Uterus (tissue), 4 donors: ENCODE data around the gene HOXA10. TPM values are rescaled to one million over a fixed set of nuclear protein-coding genes. Genes with fewer than 3 reads are reported as not detected.

Experiments
- DNase-seq, 2 donors: peaks; one replicate each; pipeline ENCODE4 v3.0.0-alpha.2; 2019 to 2020
- H3K27ac ChIP-seq, 2 donors: fragments of 200-600 bp; sonication (generic); 1 replicate in 1 of 2; 2 replicates in 1 of 2; pipeline ENCODE4 v1.5.1; 2016 to 2018
- H3K27me3 ChIP-seq, 2 donors: fragments of 200-600 bp; sonication (generic); one replicate each; pipeline ENCODE4 v1.5.1; 2018 to 2019; ENCODE audit warnings: control low read depth in 1 of 2
- H3K36me3 ChIP-seq, 2 donors: fragments of 200-600 bp; sonication (generic); one replicate each; pipeline ENCODE4 v1.5.1; 2019; ENCODE audit warnings: control low read depth in 1 of 2
- H3K4me1 ChIP-seq, 2 donors: fragments of 200-600 bp; sonication (generic); one replicate each; pipeline ENCODE4 v1.5.1; 2018 to 2019; ENCODE audit warnings: control low read depth in 1 of 2
- H3K4me3 ChIP-seq, 2 donors: fragments of 200-600 bp; sonication (generic); 1 replicate in 1 of 2; 2 replicates in 1 of 2; pipeline ENCODE4 v1.5.1; 2018 to 2019; ENCODE audit warnings: mild to moderate bottlenecking in 1 of 2
- H3K9me3 ChIP-seq, 2 donors: fragments of 200-600 bp; sonication (generic); one replicate each; pipeline ENCODE4 v1.5.1; 2019; ENCODE audit warnings: control low read depth in 1 of 2
- CTCF ChIP-seq, 4 experiments: fragments of 200-600 bp in 2 of 4; fragments of 450-650 bp in 2 of 4; sonication (generic) in 2 of 4; IDR thresholded peaks; one replicate each; pipeline ENCODE4 v1.5.1; 2016 to 2019; ENCODE audit warnings: antibody characterized with exemption in 4 of 4, mild to moderate bottlenecking in 2 of 4, moderate library complexity in 1 of 4
- POLR2A ChIP-seq, 2 donors: fragments of 450-650 bp; IDR thresholded peaks; one replicate each; pipeline ENCODE4 v1.6.1; 2016; ENCODE audit warnings: antibody characterized with exemption in 2 of 2, mild to moderate bottlenecking in 1 of 2, moderate library complexity in 1 of 2
- intact Hi-C: fragments of 100-400 bp; cut with DNase I; formaldehyde crosslinking; loops from one replicate; pipeline ENCODE4 v1.15.1; 2023; ENCODE audit warnings: low total_unique reads
- total RNA-seq, 4 donors: library from RNA; depleted of rRNA in 3 of 4; stranded (reverse); fragments of >200 nt in 3 of 4; gene quantifications; one replicate each; pipeline versions ENCODE4 v1.1.0 to v1.2.4, GENCODE V29; 2014 to 2023
- donor health status: DM: yes; HTN: yes; CAD: no.

HOXA10 gene
- total RNA-seq, 4 donors from 2014 or later = 50.0 to 114 (median 69.0) TPM

GRCh38 chr7:27140126-27140857, 33.8 kb downstream of the HOXA10 start:
- intact Hi-C loops = loop anchor here (10.0 kb wide), 1 partner anchor 45 kb away; the partner anchor contains the start of gene HOXA1
- Histone ChIP-seq H3K27ac (peak overlapping the region in 1 of 2 donors; percentile 64), H3K4me3 (no peak overlapping the region), H3K9me3 (no peaks in the 10 kb centered on the region), H3K27me3 (no peaks in the 10 kb centered on the region), H3K36me3 (no peaks in the 10 kb centered on the region), H3K4me1 (no peaks in the 10 kb centered on the region)
- TF ChIP-seq POLR2A (IDR thresholded peaks at IDR 0.05) (no peak), CTCF (IDR thresholded peaks at IDR 0.05) (no peak)
- no peak for DNase-seq

- H3K27me3 ChIP-seq = no peaks in the 10 kb centered on the region
- H3K36me3 ChIP-seq = no peaks in the 10 kb centered on the region
- H3K27ac ChIP-seq = peak overlapping the region in 1 of 2 donors; percentile 64
- H3K9me3 ChIP-seq = no peaks in the 10 kb centered on the region
- no peak for TF ChIP-seq POLR2A (IDR thresholded peaks at IDR 0.05)
- TF ChIP-seq CTCF (IDR thresholded peaks at IDR 0.05) = no peak
- intact Hi-C loops = loop anchor here (10.0 kb wide), 1 partner anchor 45 kb away; the partner anchor contains the start of gene HOXA1
- no peaks in the 10 kb centered on the region for H3K4me1 ChIP-seq
- no peak for DNase-seq
- H3K4me3 ChIP-seq = no peak overlapping the region
Observed at GRCh38 chr7:27139334-27140125, 34.6 kb downstream of the HOXA10 start.

- intact Hi-C loops = no loop called here
- Histone ChIP-seq H3K4me1 (peaks cover 0 to 3% of the 10 kb centered on the region in 2 donors), H3K4me3 (no peak overlapping the region), H3K36me3 (no peaks in the 10 kb centered on the region), H3K27ac (peak overlapping the region in 1 of 2 donors; percentile 64), H3K9me3 (no peaks in the 10 kb centered on the region), H3K27me3 (no peaks in the 10 kb centered on the region)
- TF ChIP-seq CTCF (IDR thresholded peaks at IDR 0.05) (no peak), POLR2A (IDR thresholded peaks at IDR 0.05) (no peak)
- no peak for DNase-seq
Observed at GRCh38 chr7:27138985-27139333, 35.2 kb downstream of the HOXA10 start.

GRCh38 chr7:27138472-27138871, 35.6 kb downstream of the HOXA10 start:
- Histone ChIP-seq H3K4me1 (peaks cover 0 to 3% of the 10 kb centered on the region in 2 donors), H3K27ac (peak overlapping the region in 1 of 2 donors; percentile 64), H3K27me3 (no peaks in the 10 kb centered on the region), H3K9me3 (no peaks in the 10 kb centered on the region), H3K4me3 (no peak overlapping the region), H3K36me3 (no peaks in the 10 kb centered on the region)
- DNase-seq = no peak
- no peak for TF ChIP-seq POLR2A (IDR thresholded peaks at IDR 0.05)
- TF ChIP-seq CTCF (IDR thresholded peaks at IDR 0.05) = no peak
- intact Hi-C loops = no loop called here
